Smooth muscle cell (in vitro differentiated cells): ENCODE data around the gene RPAP3. TPM values are rescaled to one million over a fixed set of nuclear protein-coding genes. Genes with fewer than 3 reads are reported as not detected.
A peak's percentile ranks its signal among the peaks of the same experiment; 100 is the strongest.

Experiments
- DNase-seq: peaks from one replicate; lab custom pipeline; 2025; ENCODE audit not compliant: unreplicated experiment; lab: John Stamatoyannopoulos, UW
- H2AFZ ChIP-seq: fragments of 200-600 bp; sonication (generic); 2 replicates; pipeline ENCODE4 v1.6.0; 2016; ENCODE audit warnings: antibody characterized with exemption, low read depth, mild to moderate bottlenecking
- H3F3A ChIP-seq: fragments of 200-600 bp; sonication (generic); 2 replicates; pipeline ENCODE4 v1.6.0; 2017; ENCODE audit warnings: antibody characterized with exemption, low read depth
- H3K27ac ChIP-seq: fragments of 200-600 bp; sonication (generic); 2 replicates; pipeline ENCODE4 v1.5.1; 2016; ENCODE audit warnings: low read depth, mild to moderate bottlenecking
- H3K27me3 ChIP-seq: fragments of 200-600 bp; sonication (generic); 2 replicates; pipeline ENCODE4 v1.6.1; 2016; ENCODE audit warnings: low read depth, mild to moderate bottlenecking
- H3K36me3 ChIP-seq: fragments of 200-600 bp; sonication (generic); 2 replicates; pipeline ENCODE4 v1.5.1; 2016; ENCODE audit warnings: low read depth
- H3K4me1 ChIP-seq: fragments of 200-600 bp; sonication (generic); 2 replicates; pipeline ENCODE4 v1.5.1; 2016; ENCODE audit warnings: low read depth
- H3K4me2 ChIP-seq: fragments of 200-600 bp; sonication (generic); 2 replicates; pipeline ENCODE4 v1.6.0; 2016; ENCODE audit warnings: mild to moderate bottlenecking
- H3K4me3 ChIP-seq: fragments of 200-600 bp; sonication (generic); 2 replicates; pipeline ENCODE4 v1.5.1; 2016; ENCODE audit warnings: mild to moderate bottlenecking
- H3K79me2 ChIP-seq: fragments of 200-600 bp; sonication (generic); 2 replicates; pipeline ENCODE4 v1.6.0; 2016; ENCODE audit warnings: low read depth, mild to moderate bottlenecking
- H3K9ac ChIP-seq: fragments of 200-600 bp; sonication (generic); 2 replicates; pipeline ENCODE4 v1.6.0; 2016; ENCODE audit warnings: low read depth
- H3K9me3 ChIP-seq: fragments of 200-600 bp; sonication (generic); replicated peaks from 2 replicates; pipeline ENCODE4 v1.5.1; 2016; ENCODE audit warnings: low read depth
- H4K20me1 ChIP-seq: fragments of 200-600 bp; sonication (generic); 2 replicates; pipeline ENCODE4 v1.6.0; 2016; ENCODE audit warnings: low read depth
- WGBS: methylation state at CpG from one replicate; pipeline ENCODE4 v1.1.7; 2016; ENCODE audit warnings: low lambda C conversion rate; 5-methylcytosine and 5-hydroxymethylcytosine counted together
- polyA plus RNA-seq: library from polyadenylated mRNA; unstranded; fragments of >200 nt; fragmentation: Nextera tagmentation; extraction: Ambion mirVana; gene quantifications from 2 replicates; pipeline ENCODE4 v1.2.1, GENCODE V29; 2016
- total RNA-seq: library from RNA; depleted of rRNA; stranded (reverse); fragments of >200 nt; gene quantifications from 2 replicates; pipeline ENCODE4 v1.2.3, GENCODE V29; 2014
- TF ChIP-seq, protein P1 (sequence below): fragments of 200-600 bp; sonication (generic); IDR thresholded peaks from 2 replicates; pipeline ENCODE4 v1.5.1; 2017; ENCODE audit warnings: borderline replicate concordance, mild to moderate bottlenecking, antibody characterized with exemption; ENCODE audit not compliant: insufficient read depth, poor library complexity, severe bottlenecking

RPAP3 gene
- total and polyA plus RNA-seq, 2 experiments from 2014 or later, result 17.0 to 23.0 TPM

GRCh38 chr12:47744005-47744651, 38.3 kb upstream of the RPAP3 start:
- H3K4me2 ChIP-seq, result no peak overlapping the region
- H3K9me3 ChIP-seq, result no peaks in the 10 kb centered on the region
- H3K36me3 ChIP-seq, result no peaks in the 10 kb centered on the region
- DNase-seq, result no peak
- no peak overlapping the region for H2AFZ ChIP-seq
- H3K79me2 ChIP-seq, result no peaks in the 10 kb centered on the region
- H3K4me1 ChIP-seq, result peaks cover 12% of the 10 kb centered on the region
- H3K27me3 ChIP-seq, result no peaks in the 10 kb centered on the region
- 35% methylated on average over 10 of the region's 10 CpGs for WGBS
- H3K27ac ChIP-seq, result no peak overlapping the region
- H3K4me3 ChIP-seq, result no peak overlapping the region
- no peaks in the 10 kb centered on the region for H4K20me1 ChIP-seq
- TF ChIP-seq, protein P1, sequence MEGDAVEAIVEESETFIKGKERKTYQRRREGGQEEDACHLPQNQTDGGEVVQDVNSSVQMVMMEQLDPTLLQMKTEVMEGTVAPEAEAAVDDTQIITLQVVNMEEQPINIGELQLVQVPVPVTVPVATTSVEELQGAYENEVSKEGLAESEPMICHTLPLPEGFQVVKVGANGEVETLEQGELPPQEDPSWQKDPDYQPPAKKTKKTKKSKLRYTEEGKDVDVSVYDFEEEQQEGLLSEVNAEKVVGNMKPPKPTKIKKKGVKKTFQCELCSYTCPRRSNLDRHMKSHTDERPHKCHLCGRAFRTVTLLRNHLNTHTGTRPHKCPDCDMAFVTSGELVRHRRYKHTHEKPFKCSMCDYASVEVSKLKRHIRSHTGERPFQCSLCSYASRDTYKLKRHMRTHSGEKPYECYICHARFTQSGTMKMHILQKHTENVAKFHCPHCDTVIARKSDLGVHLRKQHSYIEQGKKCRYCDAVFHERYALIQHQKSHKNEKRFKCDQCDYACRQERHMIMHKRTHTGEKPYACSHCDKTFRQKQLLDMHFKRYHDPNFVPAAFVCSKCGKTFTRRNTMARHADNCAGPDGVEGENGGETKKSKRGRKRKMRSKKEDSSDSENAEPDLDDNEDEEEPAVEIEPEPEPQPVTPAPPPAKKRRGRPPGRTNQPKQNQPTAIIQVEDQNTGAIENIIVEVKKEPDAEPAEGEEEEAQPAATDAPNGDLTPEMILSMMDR, result peak; percentile 44
- H3F3A ChIP-seq, result no peaks in the 10 kb centered on the region
- H3K9ac ChIP-seq, result no peak overlapping the region

GRCh38 chr12:47743311-47743860, 37.6 kb upstream of the RPAP3 start:
- no peak overlapping the region for H3K9ac ChIP-seq
- 89% methylated on average over 9 of the region's 9 CpGs for WGBS
- H3K27ac ChIP-seq, result no peak overlapping the region
- no peaks in the 10 kb centered on the region for H4K20me1 ChIP-seq
- TF ChIP-seq, protein P1, result no peak
- H3K79me2 ChIP-seq, result no peaks in the 10 kb centered on the region
- no peaks in the 10 kb centered on the region for H3F3A ChIP-seq
- peaks cover 12% of the 10 kb centered on the region for H3K4me1 ChIP-seq
- H3K36me3 ChIP-seq, result no peaks in the 10 kb centered on the region
- no peaks in the 10 kb centered on the region for H3K27me3 ChIP-seq
- no peak overlapping the region for H3K4me3 ChIP-seq
- H2AFZ ChIP-seq, result no peak overlapping the region
- H3K9me3 ChIP-seq, result no peaks in the 10 kb centered on the region
- no peak overlapping the region for H3K4me2 ChIP-seq
- DNase-seq, result no peak

DNA sequence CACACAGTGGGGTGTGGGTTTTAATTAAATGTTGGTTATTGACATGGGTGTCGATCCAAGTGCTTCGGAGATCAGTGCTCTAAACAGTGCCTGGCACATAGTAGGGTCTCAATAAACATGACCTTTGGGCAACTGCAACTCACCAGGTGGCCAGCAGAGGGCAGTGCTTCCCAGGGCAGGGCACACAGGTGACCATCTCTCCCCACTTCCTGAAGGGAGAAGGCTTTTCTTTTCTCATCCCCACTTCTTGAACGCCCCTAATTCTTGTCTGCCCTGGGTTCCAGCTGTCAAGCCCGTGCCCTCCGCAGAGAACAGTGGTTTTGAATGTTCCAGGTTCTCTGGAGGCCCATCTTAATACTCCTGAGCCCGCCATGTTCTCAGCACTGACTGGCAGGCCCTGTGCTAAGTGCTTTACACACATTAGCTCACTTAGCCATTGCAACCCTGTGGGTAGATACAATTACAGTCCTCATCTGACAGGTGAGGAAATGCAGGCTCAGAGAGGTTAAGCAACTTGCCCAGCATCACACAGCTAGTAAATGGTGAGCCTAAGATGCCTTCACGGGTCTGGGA, 36.5 kb upstream of the RPAP3 start:
- TF ChIP-seq, protein P1, result peak; percentile 99
- Histone ChIP-seq H3F3A (no peaks in the 10 kb centered on the region), H3K4me3 (no peak overlapping the region), H3K4me1 (peaks cover 12% of the 10 kb centered on the region), H3K36me3 (no peaks in the 10 kb centered on the region), H3K79me2 (no peaks in the 10 kb centered on the region), H3K9ac (no peak overlapping the region), H2AFZ (no peak overlapping the region), H3K27ac (no peak overlapping the region), H3K9me3 (no peaks in the 10 kb centered on the region), H3K27me3 (no peaks in the 10 kb centered on the region), H3K4me2 (no peak overlapping the region), H4K20me1 (no peaks in the 10 kb centered on the region)
- no peak for DNase-seq
- 66% methylated on average over 7 of the region's 7 CpGs for WGBS
